GM12873 (cell line): ENCODE data around the gene LAMA5.

ENCODE experiments used
- CTCF ChIP-seq: IDR thresholded peaks from 2 replicates; pipeline ENCODE4 v1.5.1; 2012; ENCODE audit warnings: low read depth, mild to moderate bottlenecking, moderate library complexity, low read length, control low read depth; ENCODE audit not compliant: insufficient read depth; ENCODE audit errors: missing control alignments

LAMA5 gene

GRCh38 chr20:62364911-62365736 is 2.0 kb downstream of the LAMA5 start:
- TF ChIP-seq CTCF = no peak

GRCh38 chr20:62363920-62364851 is 2.9 kb downstream of the LAMA5 start:
- TF ChIP-seq CTCF = no peak

GRCh38 chr20:62362991-62363919 is 3.9 kb downstream of the LAMA5 start:
- TF ChIP-seq CTCF = no peak

- no peak for TF ChIP-seq CTCF
Observed at GRCh38 chr20:62362590-62362940, 4.5 kb downstream of the LAMA5 start.

- TF ChIP-seq CTCF = no peak
Observed at GRCh38 chr20:62361799-62362589, 5.1 kb downstream of the LAMA5 start.

- no peak for TF ChIP-seq CTCF
Observed at GRCh38 chr20:62360854-62361798, 6.0 kb downstream of the LAMA5 start.
